ELF-1 (cell line): ENCODE measurements around the gene STRBP.
"Not testable (repeated sequence)": the region's sequence is repeated elsewhere in the genome, so short reads cannot be mapped to it uniquely, and the experiment has no call there.

Source experiments
- DNase-seq: peaks from one replicate; pipeline ENCODE4 v3.0.0-alpha.2; 2016; ENCODE audit warnings: low read depth, low spot score

Gene STRBP

DNA sequence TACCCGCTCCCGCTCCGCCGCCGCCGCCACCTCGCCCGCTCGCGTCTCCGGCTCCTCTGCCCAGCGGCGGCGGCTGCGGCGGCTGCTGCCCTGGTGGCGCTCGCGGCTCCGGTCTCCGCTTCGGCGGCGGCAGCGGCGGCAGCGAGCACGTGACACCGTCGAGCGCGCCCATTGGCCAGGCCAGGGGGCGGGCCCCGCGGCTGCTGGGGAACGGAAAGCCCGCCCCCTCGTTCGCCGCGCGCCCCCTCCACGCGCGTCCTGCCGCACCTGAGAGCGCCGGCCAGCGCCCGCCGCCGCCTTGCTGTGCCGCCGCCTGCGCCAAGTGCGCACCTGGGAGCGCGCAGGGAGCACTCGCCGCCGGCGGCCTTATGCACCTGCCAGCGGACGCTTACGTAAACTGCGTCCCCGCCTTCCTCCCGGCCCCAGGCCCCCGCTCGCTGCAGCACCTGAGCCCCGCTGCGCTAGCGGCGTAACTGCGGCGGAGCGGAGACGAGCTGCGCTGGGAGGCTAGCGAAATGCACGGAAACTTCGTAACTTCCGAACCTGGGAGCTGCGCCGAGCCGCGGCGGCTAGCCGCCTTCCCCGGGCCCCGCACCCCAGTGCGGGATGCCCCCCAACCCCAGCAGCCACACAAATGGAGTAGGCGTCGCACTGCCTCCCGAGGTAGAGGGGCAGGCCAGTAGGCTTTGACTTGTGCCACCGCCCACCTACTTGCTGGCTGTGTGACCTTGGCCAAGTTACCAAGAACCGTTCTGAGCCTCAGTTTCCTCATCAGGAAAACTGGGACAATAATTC, at the start of gene STRBP:
STRBP (minus strand) TSS at position 122 of the 795 bp plus-strand sequence. CDS start 84,452 bp downstream, outside the sequence.
- peak; percentile 96 for DNase-seq

GRCh38 chr9:123316053-123316718, 47.8 kb upstream of the STRBP start:
- no peak for DNase-seq

DNA sequence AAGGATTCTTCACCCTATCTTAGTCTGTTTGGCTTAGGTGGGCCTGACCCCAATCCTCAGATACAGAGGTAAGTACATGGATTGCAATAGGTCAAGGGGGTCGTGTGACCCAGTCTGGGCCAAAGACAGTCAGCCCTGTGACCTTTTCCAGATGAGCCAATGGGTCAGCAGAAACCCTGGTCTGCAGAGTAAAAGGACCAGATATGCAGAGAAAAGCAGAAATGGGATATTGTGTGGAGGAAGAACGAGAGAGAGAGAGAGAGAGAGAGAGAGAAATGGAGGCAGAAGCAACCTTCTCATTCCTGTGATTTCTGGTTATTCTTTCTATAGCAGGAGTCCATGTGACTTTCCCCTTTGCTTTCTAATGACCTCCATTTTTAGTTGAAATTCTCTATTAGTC, 47.2 kb upstream of the STRBP start:
- DNase-seq = no peak

GRCh38 chr9:123314617-123315016, 46.2 kb upstream of the STRBP start:
- DNase-seq = no peak

DNA sequence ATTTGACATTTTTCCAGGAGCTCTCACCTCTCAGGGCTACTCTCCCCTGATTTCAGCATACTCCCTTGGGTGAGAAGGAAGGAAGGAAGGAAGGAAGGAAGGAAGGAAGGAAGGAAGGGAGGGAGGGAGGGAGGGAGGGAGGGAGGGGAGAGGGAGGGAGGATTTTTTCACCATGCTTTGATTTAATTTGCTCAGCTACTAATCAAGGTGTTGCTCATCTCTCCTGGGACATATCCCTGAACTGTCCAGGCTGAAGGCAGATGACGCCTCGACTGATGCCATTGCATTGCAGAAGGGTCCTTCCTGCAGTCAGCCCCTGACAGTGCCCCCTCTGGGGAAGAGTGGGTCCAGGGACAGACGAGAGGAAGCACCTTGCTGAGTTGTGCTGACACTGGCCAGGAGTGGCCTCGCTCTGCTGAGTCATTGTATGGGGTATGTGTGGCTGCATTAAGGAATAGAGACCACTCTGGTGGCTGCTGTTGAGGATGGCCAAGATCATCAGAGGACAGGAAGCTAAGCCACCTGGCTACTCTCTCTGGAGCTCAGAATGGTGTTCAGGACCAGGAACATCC, 44.0 kb upstream of the STRBP start:
- no peak for DNase-seq

GRCh38 chr9:123311250-123311752, 42.9 kb upstream of the STRBP start:
- DNase-seq = no peak

- no peak for DNase-seq
These were observed 42.3 kb upstream of the STRBP start for GRCh38 chr9:123310551-123311249.

DNA sequence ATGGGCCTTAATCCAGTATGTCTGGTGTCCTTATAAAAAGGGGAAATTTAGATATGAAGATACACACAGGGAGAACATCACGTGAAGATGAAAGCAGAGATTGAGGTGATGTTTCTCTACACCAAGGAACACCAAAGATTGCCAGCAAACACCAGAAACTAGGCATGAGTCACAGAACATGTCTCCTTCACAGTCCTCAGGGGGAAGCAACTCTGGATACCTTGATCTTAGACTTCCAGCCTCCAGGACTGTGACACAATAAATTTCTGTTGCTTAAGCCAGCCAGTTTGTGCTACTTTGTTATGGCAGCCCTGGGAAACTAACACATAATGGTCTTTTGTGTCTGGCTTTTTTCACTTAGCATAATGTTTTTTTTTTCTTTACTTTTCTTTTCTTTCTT, 41.2 kb upstream of the STRBP start:
- no peak for DNase-seq

DNA sequence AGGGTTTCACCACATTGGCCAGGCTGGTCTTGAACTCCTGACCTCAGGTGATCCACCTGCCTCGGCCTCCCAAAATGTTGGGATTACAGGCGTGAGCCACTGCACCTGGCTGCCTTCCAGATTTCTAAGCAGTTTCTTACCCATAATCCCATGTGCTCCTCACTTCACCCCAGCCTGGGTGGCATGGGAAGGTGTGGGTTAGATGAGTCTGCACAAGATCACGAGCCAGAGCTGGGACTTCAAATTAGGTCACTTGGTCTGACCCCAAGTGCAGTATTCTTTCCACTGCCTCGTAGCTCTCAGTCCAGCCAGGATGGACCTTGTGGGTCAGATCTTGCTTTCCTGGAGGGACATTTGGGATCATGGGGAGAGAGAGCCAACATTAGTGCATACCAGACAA, 37.5 kb upstream of the STRBP start:
- no peak for DNase-seq

DNA sequence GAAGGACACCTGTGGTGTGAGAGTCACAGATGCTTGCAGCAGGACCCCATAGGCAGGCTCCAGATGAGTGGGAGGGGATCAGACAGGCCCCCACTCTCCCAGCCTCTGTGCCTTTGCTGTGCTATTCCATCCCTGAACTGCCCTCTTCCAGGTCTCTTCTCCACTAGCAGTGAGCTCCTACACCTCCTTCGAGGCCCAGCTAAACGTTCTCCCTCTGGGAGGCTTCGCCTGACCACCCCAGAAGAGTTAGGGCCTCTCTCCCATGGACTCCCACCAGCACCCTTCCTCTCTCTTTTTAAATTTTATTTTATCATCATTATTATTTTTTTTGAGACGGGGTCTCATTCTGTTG, 35.9 kb upstream of the STRBP start:
- no peak for DNase-seq

- no peak for DNase-seq
These were observed 34.2 kb upstream of the STRBP start for GRCh38 chr9:123302348-123303214.

- not testable (repeated sequence) for DNase-seq
These were observed 33.5 kb upstream of the STRBP start for GRCh38 chr9:123301936-123302335.

DNA sequence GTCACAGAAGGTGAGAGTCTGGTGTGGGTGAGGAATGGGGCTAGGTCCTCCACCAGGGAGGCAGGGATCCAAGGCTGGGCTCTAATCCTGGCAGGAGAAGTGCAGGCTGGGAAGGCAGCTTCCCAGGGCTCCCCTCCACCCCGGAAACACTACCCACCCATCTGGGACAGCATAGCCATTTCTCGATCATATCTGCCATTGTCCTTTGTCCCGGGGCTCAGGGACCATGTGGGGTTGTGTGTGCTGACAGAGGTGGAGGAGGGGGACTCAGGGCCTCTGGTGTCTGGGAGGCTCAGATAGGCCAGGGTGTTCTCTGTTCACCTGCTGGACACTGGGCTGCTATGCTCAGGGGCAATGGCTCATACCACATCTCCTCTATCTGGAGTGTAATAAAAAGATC, 32.2 kb upstream of the STRBP start:
- no peak for DNase-seq

GRCh38 chr9:123299558-123300126, 31.3 kb upstream of the STRBP start:
- DNase-seq = no peak

DNA sequence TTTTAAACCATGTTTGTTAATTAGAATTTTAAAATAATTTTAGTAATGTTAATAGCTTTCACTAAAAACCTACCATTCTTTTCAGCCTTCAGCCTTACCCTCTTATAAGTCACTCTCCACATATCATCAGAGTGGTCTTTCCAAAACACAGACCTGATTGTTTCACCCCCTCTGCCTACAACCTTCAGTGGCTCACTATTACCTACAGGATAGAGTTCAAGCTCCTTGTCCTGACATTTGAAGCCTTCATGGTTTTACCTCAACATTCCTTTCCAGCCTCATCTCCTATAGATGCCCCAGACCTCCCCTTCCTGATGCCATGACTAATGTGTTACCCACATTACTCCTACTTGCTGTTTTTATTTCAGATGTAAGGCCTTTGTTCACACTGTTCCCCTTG, 27.8 kb upstream of the STRBP start:
- no peak for DNase-seq

DNA sequence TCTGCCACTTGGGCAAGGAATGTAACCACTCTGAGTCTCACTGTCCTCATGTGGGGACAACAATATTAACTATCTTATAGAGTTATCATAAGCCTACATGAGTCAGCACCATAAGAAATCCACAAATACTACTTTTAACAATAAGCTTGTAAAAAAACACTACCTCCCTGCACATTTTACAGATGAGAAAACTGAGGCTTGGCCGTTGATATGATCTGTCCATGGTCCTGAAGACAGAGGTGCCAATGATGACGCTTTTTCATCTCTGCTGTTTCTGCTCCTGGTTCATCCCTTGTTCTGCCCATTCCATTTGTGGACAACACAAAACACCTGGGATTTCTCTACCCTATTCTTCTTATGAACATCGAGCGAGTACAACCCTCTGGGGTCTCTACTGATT, 23.4 kb upstream of the STRBP start:
- DNase-seq = no peak

- no peak for DNase-seq
These were observed 22.4 kb upstream of the STRBP start for GRCh38 chr9:123290764-123291163.

- DNase-seq = no peak
These were observed 19.3 kb upstream of the STRBP start for GRCh38 chr9:123287639-123288038.

GRCh38 chr9:123286324-123286723, 17.9 kb upstream of the STRBP start:
- no peak for DNase-seq

- DNase-seq = no peak
These were observed 16.3 kb upstream of the STRBP start for GRCh38 chr9:123284656-123285055.

- no peak for DNase-seq
These were observed 15.1 kb upstream of the STRBP start for GRCh38 chr9:123283455-123283854.
